ENCODE data around the gene INTS12. TPM values are rescaled to one million over a fixed set of nuclear protein-coding genes. Genes with fewer than 3 reads are reported as not detected.
"Not testable (repeated sequence)": the region's sequence is repeated elsewhere in the genome, so short reads cannot be mapped to it uniquely, and the experiment has no call there.

INTS12 gene
- total and polyA plus RNA-seq, 2 of the 8 experiments (the other 6 are each of a cell fraction or from before 2014, with no cell fraction given): 12.3 to 14.1 TPM

DNA sequence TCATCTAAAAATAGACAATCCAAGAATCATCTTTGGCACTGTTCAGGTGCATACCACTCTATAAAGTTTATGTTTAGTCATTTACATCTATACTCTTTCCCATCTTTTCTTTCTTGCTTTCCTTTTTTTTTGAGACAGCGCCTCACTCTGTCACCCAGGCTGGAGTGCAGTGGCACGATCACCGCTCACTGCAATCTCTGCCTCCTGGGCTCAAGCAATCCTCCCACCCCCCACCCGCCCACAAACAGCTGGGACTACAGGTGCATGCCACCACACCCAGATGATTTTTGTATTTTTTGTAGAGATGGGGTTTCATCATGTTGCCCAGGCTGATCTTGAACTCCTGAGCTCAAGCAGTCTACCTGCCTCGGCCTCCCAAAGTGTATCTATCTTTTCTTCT lies 13.7 kb downstream of the INTS12 start:
- 86% methylated on average over 2 of the region's 5 CpGs; no CpG with 5 or more reads in 1 of the 2 experiments for WGBS, 2 experiments (ENCODE audit: extremely low coverage in 1 of 2, insufficient coverage in 1 of 2, insufficient read length in 1 of 2, insufficient replicate concordance in 2 of 2, low coverage in 1 of 2, low lambda C conversion rate in 2 of 2, missing lambda C conversion rate in 1 of 2)
- H3K9me3 ChIP-seq (ENCODE audit: insufficient read depth in 2 of 2, low read depth in 1 of 2, low read length in 1 of 2); H3K27ac ChIP-seq (ENCODE audit: low read depth, low read length); H3K79me2 ChIP-seq (ENCODE audit: control insufficient read depth in 1 of 2, insufficient read depth in 2 of 2, low read length in 2 of 2); H3K36me3 ChIP-seq (ENCODE audit: control insufficient read depth in 2 of 4, insufficient read depth in 4 of 4, low read length in 3 of 4); H2BK120ac ChIP-seq (replicated peaks; ENCODE audit: low read depth, low read length); H3K23ac ChIP-seq (ENCODE audit: insufficient read length); FAIRE-seq; H2BK15ac ChIP-seq (ENCODE audit: low read length); H2BK20ac ChIP-seq (ENCODE audit: low read length); H2AFZ ChIP-seq (ENCODE audit: low read length); H3K4ac ChIP-seq (replicated peaks; ENCODE audit: insufficient read length, low read depth, low read length); H3K4me1 ChIP-seq (replicated peaks in 1 of 4; ENCODE audit: control insufficient read depth in 3 of 4, insufficient read depth in 4 of 4, low read length in 3 of 4); H2AK5ac ChIP-seq (ENCODE audit: low read depth, low read length); H2BK12ac ChIP-seq (ENCODE audit: low read depth, low read length); H4K91ac ChIP-seq (replicated peaks; ENCODE audit: insufficient read length, low read length); H3K23me2 ChIP-seq (ENCODE audit: low read depth, low read length); DNase-seq (ENCODE audit: low read depth in 1 of 2, low spot score in 2 of 2); H3K27me3 ChIP-seq (replicated peaks in 1 of 4; ENCODE audit: control insufficient read depth in 3 of 4, extremely low read depth in 1 of 4, insufficient read depth in 3 of 4, low read length in 3 of 4); H3K14ac ChIP-seq (ENCODE audit: insufficient read length); H2BK5ac ChIP-seq (ENCODE audit: low read depth, low read length); H3K56ac ChIP-seq (replicated peaks; ENCODE audit: insufficient read length, low read depth, low read length); H4K5ac ChIP-seq (ENCODE audit: insufficient read length, low read depth, low read length); H4K20me1 ChIP-seq (replicated peaks in 1 of 2; ENCODE audit: control insufficient read depth in 1 of 2, insufficient read depth in 2 of 2, low read length in 2 of 2); H3K79me1 ChIP-seq (ENCODE audit: low read depth, low read length); H3K4me2 ChIP-seq (ENCODE audit: insufficient read depth in 1 of 2, low read depth in 2 of 2, low read length in 2 of 2); H3K9ac ChIP-seq (replicated peaks in 1 of 4; ENCODE audit: extremely low read depth in 1 of 4, low read depth in 3 of 4, low read length in 3 of 4); H4K8ac ChIP-seq (ENCODE audit: extremely low read depth, insufficient read depth, low read length); POLR2A ChIA-PET (ENCODE audit: partially characterized antibody); H3K4me3 ChIP-seq (ENCODE audit: extremely low read depth in 1 of 4, insufficient read depth in 2 of 4, low read depth in 3 of 4, low read length in 4 of 4); H3K18ac ChIP-seq (ENCODE audit: extremely low read depth, low read length): not testable (repeated sequence)
- CTCF ChIA-PET (ENCODE audit: partially characterized antibody): interaction anchor here (0.6 to 2.0 kb wide), 4 partner anchors 12 to 284 kb away, joined by 3 to 6 read pairs (median 3); no protein-coding TSS in a partner anchor
- TF ChIP-seq, protein P1, sequence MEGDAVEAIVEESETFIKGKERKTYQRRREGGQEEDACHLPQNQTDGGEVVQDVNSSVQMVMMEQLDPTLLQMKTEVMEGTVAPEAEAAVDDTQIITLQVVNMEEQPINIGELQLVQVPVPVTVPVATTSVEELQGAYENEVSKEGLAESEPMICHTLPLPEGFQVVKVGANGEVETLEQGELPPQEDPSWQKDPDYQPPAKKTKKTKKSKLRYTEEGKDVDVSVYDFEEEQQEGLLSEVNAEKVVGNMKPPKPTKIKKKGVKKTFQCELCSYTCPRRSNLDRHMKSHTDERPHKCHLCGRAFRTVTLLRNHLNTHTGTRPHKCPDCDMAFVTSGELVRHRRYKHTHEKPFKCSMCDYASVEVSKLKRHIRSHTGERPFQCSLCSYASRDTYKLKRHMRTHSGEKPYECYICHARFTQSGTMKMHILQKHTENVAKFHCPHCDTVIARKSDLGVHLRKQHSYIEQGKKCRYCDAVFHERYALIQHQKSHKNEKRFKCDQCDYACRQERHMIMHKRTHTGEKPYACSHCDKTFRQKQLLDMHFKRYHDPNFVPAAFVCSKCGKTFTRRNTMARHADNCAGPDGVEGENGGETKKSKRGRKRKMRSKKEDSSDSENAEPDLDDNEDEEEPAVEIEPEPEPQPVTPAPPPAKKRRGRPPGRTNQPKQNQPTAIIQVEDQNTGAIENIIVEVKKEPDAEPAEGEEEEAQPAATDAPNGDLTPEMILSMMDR (IDR thresholded peaks at IDR 0.05; ENCODE audit: control extremely low read depth in 1 of 3, insufficient read depth in 1 of 3, low read depth in 1 of 3, low read length in 3 of 3): peak in 2 of 3 experiments; percentile 6 to 7; a peak in 2 of 4 replicates
- TF ChIP-seq RAD21 (IDR thresholded peaks at IDR 0.05 in 1 of 2, conservative IDR thresholded peaks at IDR 0.05 in 1 of 2; ENCODE audit: low read depth in 2 of 2, low read length in 2 of 2): 0 out of 4 replicates have a peak, but pooled peaks of 1 of the 2 experiments have one; percentile 6
